SU-DHL-6 (cell line): ENCODE measurements around the gene CCNL2.

Source experiments
- H2AFZ ChIP-seq: fragments of 200-600 bp; sonication (generic); 2 replicates; pipeline ENCODE4 v1.6.1; 2014; ENCODE audit warnings: low read depth, mild to moderate bottlenecking, moderate library complexity, mixed read lengths, antibody characterized with exemption, low read length; ENCODE audit not compliant: severe bottlenecking
- H3F3A ChIP-seq: fragments of 200-600 bp; shearing (Covaris generic); 2 replicates; pipeline ENCODE4 v1.6.0; 2016; ENCODE audit warnings: antibody characterized with exemption, mild to moderate bottlenecking; ENCODE audit not compliant: insufficient read depth
- H3K27ac ChIP-seq: fragments of 200-600 bp; sonication (generic); 2 replicates; pipeline ENCODE4 v1.5.1; 2016; ENCODE audit warnings: low read depth, mild to moderate bottlenecking, low read length, moderate library complexity, mixed read lengths
- H3K27me3 ChIP-seq: fragments of 200-600 bp; sonication (generic), shearing (Covaris generic); 2 replicates; pipeline ENCODE4 v1.6.0; 2014; ENCODE audit warnings: mild to moderate bottlenecking, low read length
- H3K36me3 ChIP-seq: fragments of 200-600 bp; sonication (generic); 2 replicates; pipeline ENCODE4 v1.6.1; 2014; ENCODE audit warnings: mild to moderate bottlenecking, low read length, mixed read lengths
- H3K4me2 ChIP-seq: fragments of 300-600, 200-600 bp; shearing (Covaris generic), sonication (generic); 2 replicates; pipeline ENCODE4 v1.6.0; 2014; ENCODE audit warnings: low read length, low read depth, mild to moderate bottlenecking; ENCODE audit not compliant: poor library complexity, severe bottlenecking
- H3K4me3 ChIP-seq: fragments of 200-600 bp; sonication (generic); 2 replicates; pipeline ENCODE4 v1.5.1; 2014; ENCODE audit warnings: antibody characterized with exemption, low read length, mild to moderate bottlenecking, mixed read lengths; ENCODE audit not compliant: insufficient read depth, poor library complexity, severe bottlenecking
- H3K79me2 ChIP-seq: fragments of 200-600 bp; sonication (generic); 2 replicates; pipeline ENCODE4 v1.6.1; 2014; ENCODE audit warnings: mild to moderate bottlenecking, low read length, moderate library complexity; ENCODE audit not compliant: insufficient read depth
- H3K9ac ChIP-seq: fragments of 200-600 bp; sonication (generic); 2 replicates; pipeline ENCODE4 v1.7.0; 2014; ENCODE audit warnings: mild to moderate bottlenecking, low read length
- H3K9me2 ChIP-seq: fragments of 200-600 bp; sonication (generic); replicated peaks from 2 replicates; pipeline ENCODE4 v1.6.1; 2014; ENCODE audit warnings: low read length; ENCODE audit not compliant: insufficient read depth
- H3K9me3 ChIP-seq: fragments of 200-600 bp; sonication (generic); 2 replicates; pipeline ENCODE4 v1.6.1; 2014; ENCODE audit warnings: low read length, mixed read lengths; ENCODE audit not compliant: insufficient read depth
- H4K20me1 ChIP-seq: fragments of 200-600 bp; sonication (generic); 2 replicates; pipeline ENCODE4 v1.6.1; 2014; ENCODE audit warnings: low read depth, mild to moderate bottlenecking, antibody characterized with exemption, low read length, moderate library complexity, mixed read lengths
- CTCF ChIP-seq: fragments of 200-600 bp; sonication (generic); IDR thresholded peaks from one replicate; pipeline ENCODE4 v1.5.1; 2017; ENCODE audit warnings: antibody characterized with exemption, mild to moderate bottlenecking, low read length, moderate library complexity; ENCODE audit not compliant: insufficient read depth, poor library complexity, severe bottlenecking
- EZH2phosphoT487 ChIP-seq: fragments of 200-600 bp; sonication (generic), shearing (Covaris generic); conservative IDR thresholded peaks from 2 replicates; pipeline ENCODE4 v1.6.1; 2018; ENCODE audit warnings: mild to moderate bottlenecking, antibody characterized with exemption, low read length, moderate library complexity, mixed read lengths

CCNL2 gene

DNA sequence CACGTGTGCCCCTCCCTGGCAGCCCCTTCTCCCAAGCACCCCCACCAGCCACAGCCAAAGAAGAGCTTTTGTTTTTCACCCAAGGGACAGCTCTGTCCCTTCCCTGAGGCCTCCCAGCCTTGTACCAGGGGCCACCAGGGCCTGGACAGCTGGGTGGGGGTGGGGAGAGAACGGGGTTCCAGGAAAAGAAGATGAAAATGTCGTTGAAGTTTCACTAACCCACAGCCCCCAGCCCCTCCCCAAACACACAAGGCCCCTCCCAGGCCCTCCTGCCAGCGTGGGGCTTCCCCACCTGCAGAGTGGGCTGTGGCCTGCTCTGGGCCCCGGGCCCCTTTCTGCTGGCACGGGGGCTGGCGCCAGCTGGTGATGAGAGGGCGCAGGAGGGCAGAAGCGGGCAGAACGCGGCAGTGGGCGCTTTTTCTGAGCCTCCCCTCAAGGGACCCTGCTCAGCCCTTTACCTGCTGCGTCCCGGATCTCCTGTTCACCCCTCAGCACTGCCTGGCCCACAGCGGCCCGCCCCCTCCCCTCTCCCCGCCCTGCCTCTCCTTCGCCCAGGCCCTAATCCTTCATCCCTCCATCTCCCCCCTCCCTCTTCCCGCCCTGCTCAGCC is 27.5 kb upstream of the CCNL2 start:
- no peak overlapping the region for H3K4me2 ChIP-seq
- H3K36me3 ChIP-seq: no peaks in the 10 kb centered on the region
- H3K9ac ChIP-seq: no peak overlapping the region
- no peaks in the 10 kb centered on the region for H3K9me2 ChIP-seq
- H3K27ac ChIP-seq: no peak overlapping the region
- no peaks in the 10 kb centered on the region for H3K27me3 ChIP-seq
- H4K20me1 ChIP-seq: no peaks in the 10 kb centered on the region
- no peaks in the 10 kb centered on the region for H3F3A ChIP-seq
- H3K4me3 ChIP-seq: no peak overlapping the region
- TF ChIP-seq EZH2phosphoT487: no peak
- no peak for TF ChIP-seq CTCF
- H2AFZ ChIP-seq: no peak overlapping the region
- no peaks in the 10 kb centered on the region for H3K79me2 ChIP-seq
- no peaks in the 10 kb centered on the region for H3K9me3 ChIP-seq

- H3K79me2 ChIP-seq: no peaks in the 10 kb centered on the region
- no peaks in the 10 kb centered on the region for H3K27me3 ChIP-seq
- TF ChIP-seq EZH2phosphoT487 (no peak), CTCF (no peak)
- H3K4me3 ChIP-seq: no peak overlapping the region
- no peak overlapping the region for H3K9ac ChIP-seq
- no peaks in the 10 kb centered on the region for H3K36me3 ChIP-seq
- no peaks in the 10 kb centered on the region for H4K20me1 ChIP-seq
- H2AFZ ChIP-seq: no peak overlapping the region
- H3K9me2 ChIP-seq: no peaks in the 10 kb centered on the region
- H3K9me3 ChIP-seq: no peaks in the 10 kb centered on the region
- H3K4me2 ChIP-seq: no peak overlapping the region
- no peak overlapping the region for H3K27ac ChIP-seq
- H3F3A ChIP-seq: no peaks in the 10 kb centered on the region
These were observed 26.8 kb upstream of the CCNL2 start for GRCh38 chr1:1425753-1426495.

GRCh38 chr1:1425426-1425752 is 26.3 kb upstream of the CCNL2 start:
- H4K20me1 ChIP-seq: no peaks in the 10 kb centered on the region
- H2AFZ ChIP-seq: no peak overlapping the region
- H3K9me3 ChIP-seq: no peaks in the 10 kb centered on the region
- H3K27me3 ChIP-seq: no peaks in the 10 kb centered on the region
- H3K4me2 ChIP-seq: no peak overlapping the region
- TF ChIP-seq CTCF (no peak), EZH2phosphoT487 (no peak)
- no peaks in the 10 kb centered on the region for H3F3A ChIP-seq
- no peaks in the 10 kb centered on the region for H3K79me2 ChIP-seq
- no peaks in the 10 kb centered on the region for H3K9me2 ChIP-seq
- no peaks in the 10 kb centered on the region for H3K36me3 ChIP-seq
- no peak overlapping the region for H3K9ac ChIP-seq
- no peak overlapping the region for H3K27ac ChIP-seq
- H3K4me3 ChIP-seq: no peak overlapping the region
